HCT116 (cell line): Measurements from ENCODE around the gene RABL3. TPM values are rescaled to one million over a fixed set of nuclear protein-coding genes. Genes with fewer than 3 reads are reported as not detected.
"Not testable (repeated sequence)": the region's sequence is repeated elsewhere in the genome, so short reads cannot be mapped to it uniquely, and the experiment has no call there.

Source experiments
- ATAC-seq: fragments of 200-7000 bp; cut with Tn5 transposase; 2 replicates; pipeline ENCODE4 v1.9.1; 2020; ENCODE audit warnings: mild to moderate bottlenecking, moderate library complexity
- BruUV-seq: library from RNA; stranded (reverse); fragments of 400-500 nt; replicated peaks from 2 replicates; lab custom pipeline; 2021; lab: Mats Ljungman, UMichigan
- CTCF ChIA-PET: fragments of 300-600 bp; sonication (Branson Sonifier 250); formaldehyde crosslinking; loops from one replicate; lab custom pipeline; 2021; ENCODE audit warnings: antibody characterized with exemption; lab: Charles Lee
- POLR2A ChIA-PET: fragments of 300-600, 350-600 bp; sonication (Branson Sonifier 250); formaldehyde crosslinking; loops from one replicate; lab custom pipeline; 2021; ENCODE audit warnings: antibody characterized with exemption; lab: Charles Lee
- RAD21 ChIA-PET, 2 experiments: fragments of 300-600 bp; sonication (Branson Sonifier 250); formaldehyde crosslinking; loops; one replicate each; lab custom pipeline; 2023; ENCODE audit warnings: low total read pairs in 2 of 2; ENCODE audit not compliant: uncharacterized antibody in 2 of 2, unreplicated experiment in 2 of 2, low non-redundant PET in 1 of 2; lab: Charles Lee
- DNase-seq: peaks from one replicate; pipeline ENCODE4 v3.0.0-alpha.2; 2010; ENCODE audit warnings: low read depth, low spot score
- H2AFZ ChIP-seq: fragments of 200-600 bp; shearing (Covaris generic), sonication (generic); 2 replicates; pipeline ENCODE4 v1.6.1; 2017; ENCODE audit warnings: low read depth, mixed run types, mixed read lengths, antibody characterized with exemption, low read length; ENCODE audit not compliant: poor library complexity, severe bottlenecking
- H3K27ac ChIP-seq: 2 replicates; pipeline ENCODE4 v1.5.1; 2012; ENCODE audit warnings: low read depth, low read length
- H3K27me3 ChIP-seq: fragments of 200-600 bp; sonication (generic); 2 replicates; pipeline ENCODE4 v1.6.1; 2016; ENCODE audit warnings: mixed run types, low read length, mixed read lengths; ENCODE audit not compliant: insufficient read depth
- H3K36me3 ChIP-seq, 2 experiments: fragments of 200-500 bp in 1 of 2; fragments of 200-600 bp in 1 of 2; sonication (Bioruptor generic) in 1 of 2; sonication (generic) in 1 of 2; 2 replicates each; pipeline versions ENCODE4 v1.5.1 to v1.6.1; 2014 to 2016; ENCODE audit warnings: low read length in 2 of 2, inconsistent platforms in 1 of 2, mixed read lengths in 1 of 2, mixed run types in 1 of 2; ENCODE audit not compliant: insufficient read depth in 2 of 2, control insufficient read depth in 1 of 2
- H3K4me1 ChIP-seq, 2 experiments: fragments of 200-600 bp in 1 of 2; sonication (generic) in 1 of 2; 2 replicates each; pipeline versions ENCODE4 v1.5.1 to v1.6.1; 2012 to 2017; ENCODE audit warnings: low read length in 2 of 2, inconsistent platforms in 1 of 2, mild to moderate bottlenecking in 1 of 2, mixed read lengths in 1 of 2, mixed run types in 1 of 2, moderate library complexity in 1 of 2; ENCODE audit not compliant: insufficient read depth in 2 of 2, control insufficient read depth in 1 of 2
- H3K4me2 ChIP-seq: fragments of 200-600 bp; sonication (generic); 2 replicates; pipeline ENCODE4 v1.6.1; 2017; ENCODE audit warnings: mixed run types, low read length, mixed read lengths
- H3K4me3 ChIP-seq, 2 experiments: fragments of 200-600 bp in 1 of 2; sonication (generic) in 1 of 2; replicated peaks in 1 of 2; 2 replicates each; pipeline ENCODE4 v1.5.1; 2011 to 2016; ENCODE audit warnings: low read length in 2 of 2, control low read depth in 1 of 2, low read depth in 1 of 2, mild to moderate bottlenecking in 1 of 2, mixed read lengths in 1 of 2, mixed run types in 1 of 2
- H3K79me2 ChIP-seq: fragments of 200-600 bp; sonication (generic); 2 replicates; pipeline ENCODE4 v1.6.1; 2017; ENCODE audit warnings: mild to moderate bottlenecking, mixed run types, low read length, moderate library complexity, mixed read lengths; ENCODE audit not compliant: insufficient read depth
- H3K9ac ChIP-seq: fragments of 200-600 bp; sonication (generic); 2 replicates; pipeline ENCODE4 v1.6.1; 2016; ENCODE audit warnings: low read length, mixed read lengths
- H3K9me2 ChIP-seq: fragments of 200-600 bp; sonication (generic), shearing (Covaris generic); 2 replicates; pipeline ENCODE4 v1.6.1; 2017; ENCODE audit warnings: mixed run types, mild to moderate bottlenecking, moderate library complexity; ENCODE audit not compliant: insufficient read depth
- H3K9me3 ChIP-seq, 2 experiments: fragments of 200-500 bp in 1 of 2; fragments of 200-600 bp in 1 of 2; sonication (Bioruptor generic) in 1 of 2; sonication (generic) in 1 of 2; 2 replicates each; pipeline ENCODE4 v1.6.1; 2014 to 2017; ENCODE audit warnings: low read length in 2 of 2, mixed read lengths in 2 of 2, inconsistent platforms in 1 of 2, low read depth in 1 of 2, mild to moderate bottlenecking in 1 of 2, mixed run types in 1 of 2, moderate library complexity in 1 of 2; ENCODE audit not compliant: control insufficient read depth in 1 of 2, insufficient read depth in 1 of 2
- H4K20me1 ChIP-seq: fragments of 200-600 bp; sonication (generic), shearing (Covaris generic); 2 replicates; pipeline ENCODE4 v1.6.1; 2017; ENCODE audit warnings: mixed run types, mild to moderate bottlenecking, moderate library complexity; ENCODE audit not compliant: insufficient read depth
- CBX3 ChIP-seq: IDR thresholded peaks from 2 replicates; pipeline ENCODE4 v1.6.1; 2012; ENCODE audit warnings: low read depth
- CEBPB ChIP-seq: IDR thresholded peaks from 2 replicates; pipeline ENCODE4 v1.6.1; 2012; ENCODE audit warnings: low read depth
- ELF1 ChIP-seq: IDR thresholded peaks from 2 replicates; pipeline ENCODE4 v1.6.1; 2012; ENCODE audit warnings: low read depth, borderline replicate concordance
- FOSL1 ChIP-seq: IDR thresholded peaks from 2 replicates; pipeline ENCODE4 v1.6.1; 2012; ENCODE audit warnings: low read depth
- intact Hi-C: fragments of 100-400 bp; cut with micrococcal nuclease; formaldehyde crosslinking; loops from 2 replicates; pipeline ENCODE4 v1.10.0; 2022
- total RNA-seq: library from RNA; stranded (reverse); gene quantifications from one replicate; pipeline ENCODE4 v1.2.1, GENCODE V29; 2021; ENCODE audit not compliant: unreplicated experiment

Gene RABL3
- total RNA-seq, 1 experiment from 2014 or later = 23.8 TPM

- ATAC-seq = no peak
- Histone ChIP-seq H3K4me1 (no peaks in the 10 kb centered on the region), H3K4me3 (no peak overlapping the region), H3K9ac (no peak overlapping the region), H3K27ac (no peak overlapping the region), H3K9me3 (no peaks in the 10 kb centered on the region), H3K36me3 (no peaks in the 10 kb centered on the region), H3K79me2 (no peaks in the 10 kb centered on the region), H3K4me2 (no peak overlapping the region), H4K20me1 (no peaks in the 10 kb centered on the region), H2AFZ (no peak overlapping the region), H3K27me3 (no peaks in the 10 kb centered on the region), H3K9me2 (no peaks in the 10 kb centered on the region)
- no peak for DNase-seq
- POLR2A ChIA-PET = no interaction called here
- RAD21 ChIA-PET = no interaction called here
- no TSS peak for BruUV-seq
- intact Hi-C loops = no loop called here
- CTCF ChIA-PET = no interaction called here
- no peak for TF ChIP-seq CBX3
- TF ChIP-seq CEBPB = no peak
- TF ChIP-seq FOSL1 = no peak
- no peak for TF ChIP-seq ELF1
These were observed 102.1 kb downstream of the RABL3 start for GRCh38 chr3:120640231-120640630.

DNA sequence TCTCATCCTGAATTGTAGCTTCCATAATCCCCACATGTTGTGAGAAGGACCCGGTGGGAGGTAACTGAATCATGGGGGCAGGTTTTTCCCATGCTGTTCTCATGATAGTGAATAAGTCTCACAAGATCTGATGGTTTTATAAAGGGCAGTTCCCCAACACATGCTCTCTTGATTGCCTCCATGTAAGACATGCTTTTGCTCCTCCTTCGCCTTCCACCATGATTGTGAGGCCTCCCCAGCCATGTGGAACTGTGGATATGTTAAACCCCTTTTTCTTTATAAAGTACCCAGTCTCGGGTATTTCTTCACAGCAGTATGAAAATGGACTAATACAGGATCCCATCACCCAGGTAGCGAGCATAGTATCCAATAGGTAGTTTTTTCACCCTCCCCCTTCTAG, 103.5 kb downstream of the RABL3 start:
- intact Hi-C loops, H2AFZ ChIP-seq, H3K9ac ChIP-seq, H3K9me2 ChIP-seq, H3K27me3 ChIP-seq, H3K4me3 ChIP-seq, H4K20me1 ChIP-seq, BruUV-seq, POLR2A ChIA-PET, H3K27ac ChIP-seq, H3K4me2 ChIP-seq, H3K79me2 ChIP-seq, H3K4me1 ChIP-seq, CTCF ChIA-PET, ATAC-seq, RAD21 ChIA-PET, H3K36me3 ChIP-seq, H3K9me3 ChIP-seq, DNase-seq: not testable (repeated sequence)
